Measurements from ENCODE around the gene C11orf24.
"Not testable (repeated sequence)": the region's sequence is repeated elsewhere in the genome, so short reads cannot be mapped to it uniquely, and the experiment has no call there.

The C11orf24 gene

GRCh38 chr11:68269414-68270081, 2.2 kb downstream of the C11orf24 start:
- DNase-seq = no peak

- no peak for DNase-seq
These were observed 3.9 kb downstream of the C11orf24 start for GRCh38 chr11:68267881-68268240.

- no peak for DNase-seq
These were observed 4.6 kb downstream of the C11orf24 start for GRCh38 chr11:68266936-68267880.

GRCh38 chr11:68266121-68266891, 5.5 kb downstream of the C11orf24 start:
- DNase-seq = no peak

- no peak for DNase-seq
These were observed 6.8 kb downstream of the C11orf24 start for GRCh38 chr11:68264741-68265540.

GRCh38 chr11:68264244-68264643, 7.5 kb downstream of the C11orf24 start:
- no peak for DNase-seq

GRCh38 chr11:68263444-68264035, 8.2 kb downstream of the C11orf24 start:
- DNase-seq = no peak

- DNase-seq = no peak
These were observed 9.3 kb downstream of the C11orf24 start for GRCh38 chr11:68262544-68262827.

GRCh38 chr11:68261749-68262543, 9.8 kb downstream of the C11orf24 start:
- no peak for DNase-seq

- DNase-seq = no peak
These were observed 10.8 kb downstream of the C11orf24 start for GRCh38 chr11:68261006-68261405.

GRCh38 chr11:68260484-68260883, 11.3 kb downstream of the C11orf24 start:
- no peak for DNase-seq

- no peak for DNase-seq
These were observed 12.4 kb downstream of the C11orf24 start for GRCh38 chr11:68259122-68259959.

GRCh38 chr11:68258363-68258765, 13.4 kb downstream of the C11orf24 start:
- no peak for DNase-seq

- peak; percentile 97 to 98 for DNase-seq
These were observed 14.1 kb downstream of the C11orf24 start for GRCh38 chr11:68257477-68258362.

- no peak for DNase-seq
These were observed 15.4 kb downstream of the C11orf24 start for GRCh38 chr11:68256331-68256741.

GRCh38 chr11:68255526-68255925, 16.2 kb downstream of the C11orf24 start:
- no peak for DNase-seq

- no peak for DNase-seq
These were observed 17.4 kb downstream of the C11orf24 start for GRCh38 chr11:68254421-68254820.

GRCh38 chr11:68251765-68252164, 20.0 kb downstream of the C11orf24 start:
- DNase-seq = no peak

GRCh38 chr11:68244912-68245311, 26.9 kb downstream of the C11orf24 start:
- DNase-seq = not testable (repeated sequence)

Measured in activated CD4-positive, alpha-beta T cell treated with anti-CD3 and anti-CD28 coated beads, Interleukin-2, amount 50 U/mL, for 48 hours (primary cell).